ENCODE results near the gene UBL7. TPM values are rescaled to one million over a fixed set of nuclear protein-coding genes. Genes with fewer than 3 reads are reported as not detected.

The UBL7 gene
- total RNA-seq, 1 donor from 2014 or later = 79.9 TPM

GRCh38 chr15:74443100-74443909 is 17.7 kb downstream of the UBL7 start:
- H3K27ac Mint-ChIP-seq (ENCODE audit: unreplicated experiment) = peak overlapping the region; percentile 62
- H3K36me3 Mint-ChIP-seq (ENCODE audit: low read depth, unreplicated experiment) = peaks cover 21% of the 10 kb centered on the region
- no peaks in the 10 kb centered on the region for H3K9me3 Mint-ChIP-seq (ENCODE audit: unreplicated experiment)
- TF ChIP-seq, protein P1, sequence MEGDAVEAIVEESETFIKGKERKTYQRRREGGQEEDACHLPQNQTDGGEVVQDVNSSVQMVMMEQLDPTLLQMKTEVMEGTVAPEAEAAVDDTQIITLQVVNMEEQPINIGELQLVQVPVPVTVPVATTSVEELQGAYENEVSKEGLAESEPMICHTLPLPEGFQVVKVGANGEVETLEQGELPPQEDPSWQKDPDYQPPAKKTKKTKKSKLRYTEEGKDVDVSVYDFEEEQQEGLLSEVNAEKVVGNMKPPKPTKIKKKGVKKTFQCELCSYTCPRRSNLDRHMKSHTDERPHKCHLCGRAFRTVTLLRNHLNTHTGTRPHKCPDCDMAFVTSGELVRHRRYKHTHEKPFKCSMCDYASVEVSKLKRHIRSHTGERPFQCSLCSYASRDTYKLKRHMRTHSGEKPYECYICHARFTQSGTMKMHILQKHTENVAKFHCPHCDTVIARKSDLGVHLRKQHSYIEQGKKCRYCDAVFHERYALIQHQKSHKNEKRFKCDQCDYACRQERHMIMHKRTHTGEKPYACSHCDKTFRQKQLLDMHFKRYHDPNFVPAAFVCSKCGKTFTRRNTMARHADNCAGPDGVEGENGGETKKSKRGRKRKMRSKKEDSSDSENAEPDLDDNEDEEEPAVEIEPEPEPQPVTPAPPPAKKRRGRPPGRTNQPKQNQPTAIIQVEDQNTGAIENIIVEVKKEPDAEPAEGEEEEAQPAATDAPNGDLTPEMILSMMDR (IDR thresholded peaks at IDR 0.05; ENCODE audit: unreplicated experiment) = no peak
- peaks cover 45% of the 10 kb centered on the region for H3K4me1 Mint-ChIP-seq (ENCODE audit: unreplicated experiment)
- peaks cover 5% of the 10 kb centered on the region for H3K27me3 Mint-ChIP-seq (ENCODE audit: unreplicated experiment)
- no peak for DNase-seq (ENCODE audit: low spot score)
- no peak overlapping the region for H3K4me3 Mint-ChIP-seq (ENCODE audit: unreplicated experiment)

GRCh38 chr15:74442604-74443003 is 18.4 kb downstream of the UBL7 start:
- no peak overlapping the region for H3K27ac Mint-ChIP-seq (ENCODE audit: unreplicated experiment)
- peaks cover 17% of the 10 kb centered on the region for H3K36me3 Mint-ChIP-seq (ENCODE audit: low read depth, unreplicated experiment)
- DNase-seq (ENCODE audit: low spot score) = no peak
- peaks cover 45% of the 10 kb centered on the region for H3K4me1 Mint-ChIP-seq (ENCODE audit: unreplicated experiment)
- no peaks in the 10 kb centered on the region for H3K9me3 Mint-ChIP-seq (ENCODE audit: unreplicated experiment)
- TF ChIP-seq, protein P1 (IDR thresholded peaks at IDR 0.05; ENCODE audit: unreplicated experiment) = no peak
- H3K4me3 Mint-ChIP-seq (ENCODE audit: unreplicated experiment) = peak overlapping the region; percentile 16
- peaks cover 7% of the 10 kb centered on the region for H3K27me3 Mint-ChIP-seq (ENCODE audit: unreplicated experiment)

DNA sequence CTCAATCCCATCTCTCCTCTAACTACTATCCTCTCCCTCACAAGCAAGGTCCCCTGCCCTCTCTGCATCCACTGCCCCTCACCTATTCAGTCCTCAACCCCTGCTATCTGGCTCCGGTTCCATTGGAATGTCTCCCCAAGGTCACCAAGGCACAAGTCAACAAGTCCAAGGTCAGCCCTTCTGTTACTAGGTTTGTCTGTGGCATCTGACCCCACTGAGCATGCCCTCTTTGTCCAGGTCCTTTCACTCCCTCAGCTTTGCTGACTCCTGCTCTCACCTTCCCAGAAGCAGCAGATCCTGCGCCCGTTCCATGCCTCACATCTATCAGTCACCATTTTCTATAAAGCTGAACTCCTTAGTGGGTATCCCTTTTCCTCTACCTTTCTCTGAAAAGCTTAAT is 18.9 kb downstream of the UBL7 start:
- Mint-ChIP-seq H3K27ac (ENCODE audit: unreplicated experiment) (no peak overlapping the region), H3K9me3 (ENCODE audit: unreplicated experiment) (no peaks in the 10 kb centered on the region), H3K4me3 (ENCODE audit: unreplicated experiment) (peak overlapping the region; percentile 40), H3K36me3 (ENCODE audit: low read depth, unreplicated experiment) (peaks cover 17% of the 10 kb centered on the region), H3K4me1 (ENCODE audit: unreplicated experiment) (peaks cover 45% of the 10 kb centered on the region), H3K27me3 (ENCODE audit: unreplicated experiment) (peaks cover 7% of the 10 kb centered on the region)
- TF ChIP-seq, protein P1 (IDR thresholded peaks at IDR 0.05; ENCODE audit: unreplicated experiment) = no peak
- no peak for DNase-seq (ENCODE audit: low spot score)

- Mint-ChIP-seq H3K36me3 (ENCODE audit: low read depth, unreplicated experiment) (peaks cover 13% of the 10 kb centered on the region), H3K27ac (ENCODE audit: unreplicated experiment) (no peak overlapping the region), H3K4me3 (ENCODE audit: unreplicated experiment) (no peak overlapping the region), H3K27me3 (ENCODE audit: unreplicated experiment) (peaks cover 7% of the 10 kb centered on the region), H3K9me3 (ENCODE audit: unreplicated experiment) (no peaks in the 10 kb centered on the region), H3K4me1 (ENCODE audit: unreplicated experiment) (peaks cover 45% of the 10 kb centered on the region)
- DNase-seq (ENCODE audit: low spot score) = no peak
- TF ChIP-seq, protein P1 (IDR thresholded peaks at IDR 0.05; ENCODE audit: unreplicated experiment) = no peak
These were observed 19.6 kb downstream of the UBL7 start for GRCh38 chr15:74441248-74441941.

All from endothelial cell (in vitro differentiated cells).